Thoracic aorta (tissue), 2 donors: ENCODE measurements around the gene TULP1. TPM values are rescaled to one million over a fixed set of nuclear protein-coding genes. Genes with fewer than 3 reads are reported as not detected.
A peak's percentile ranks its signal among the peaks of the same experiment; 100 is the strongest.

Experiments used
- ATAC-seq: fragments of 150-250 bp; one replicate; pipeline ENCODE4 v1.8.0; 2017; ENCODE audit warnings: low read depth; ENCODE audit not compliant: insufficient number of reproducible peaks, low FRiP score
- DNase-seq: peaks from one replicate; pipeline ENCODE4 v3.0.0-alpha.2; 2020; ENCODE audit warnings: low spot score
- H3K27ac ChIP-seq, 2 donors: fragments of 200-600 bp; sonication (generic); 1 replicate in 1 of 2; 2 replicates in 1 of 2; pipeline ENCODE4 v1.5.1; 2016; ENCODE audit warnings: mild to moderate bottlenecking in 2 of 2, moderate library complexity in 2 of 2
- H3K27me3 ChIP-seq: fragments of 200-600 bp; sonication (generic); replicated peaks from 2 replicates; pipeline ENCODE4 v1.6.0; 2016; ENCODE audit warnings: mild to moderate bottlenecking; ENCODE audit not compliant: insufficient read depth
- H3K36me3 ChIP-seq: fragments of 200-600 bp; sonication (generic); one replicate; pipeline ENCODE4 v1.5.1; 2016
- H3K4me1 ChIP-seq, 2 donors: fragments of 200-600 bp; sonication (generic); 1 replicate in 1 of 2; 2 replicates in 1 of 2; pipeline versions ENCODE4 v1.5.1 to v1.6.0; 2016; ENCODE audit warnings: low read depth in 2 of 2, mild to moderate bottlenecking in 1 of 2; ENCODE audit not compliant: control insufficient read depth in 1 of 2
- H3K4me3 ChIP-seq: fragments of 200-600 bp; sonication (generic); 2 replicates; pipeline ENCODE4 v1.5.1; 2016; ENCODE audit warnings: mild to moderate bottlenecking
- H3K9me3 ChIP-seq: fragments of 200-600 bp; sonication (generic); 2 replicates; pipeline ENCODE4 v1.5.1; 2016
- total RNA-seq, 2 donors: library from RNA; depleted of rRNA; stranded (reverse); fragments of >200 nt; gene quantifications; one replicate each; pipeline versions ENCODE4 v1.1.0 to v1.2.3, GENCODE V29; 2016
- TF ChIP-seq, protein P1 (sequence below): fragments of 200-600 bp; sonication (generic); IDR thresholded peaks from one replicate; pipeline ENCODE4 v1.5.1; 2019; ENCODE audit warnings: antibody characterized with exemption

TULP1 gene
- total RNA-seq, 2 donors from 2014 or later = not detected

DNA sequence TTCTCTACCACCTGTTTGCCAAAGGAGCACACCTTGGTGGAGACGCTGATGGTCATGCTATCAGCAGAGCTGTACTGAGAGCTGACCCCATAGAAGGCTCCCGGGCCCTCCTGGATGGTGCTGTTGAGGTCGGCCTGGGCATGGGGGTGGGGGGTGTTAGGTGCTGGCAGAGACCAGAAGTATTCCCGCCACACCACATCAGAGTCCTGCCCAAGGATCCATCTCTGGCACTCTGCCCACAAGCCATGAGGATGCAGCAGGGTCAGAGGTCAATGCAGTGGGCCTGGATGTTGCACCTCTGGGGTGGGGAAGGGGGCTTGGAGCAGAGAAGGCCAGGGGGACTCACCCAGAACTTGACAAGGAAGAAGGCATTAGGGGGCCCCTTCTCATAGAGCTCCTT is 37.1 kb downstream of the TULP1 start:
- Histone ChIP-seq H3K4me1 (peaks cover 0 to 24% of the 10 kb centered on the region in 2 donors), H3K9me3 (no peaks in the 10 kb centered on the region), H3K27ac (no peak overlapping the region), H3K4me3 (no peak overlapping the region), H3K27me3 (no peaks in the 10 kb centered on the region), H3K36me3 (peaks cover 77% of the 10 kb centered on the region)
- ATAC-seq (no peak), DNase-seq (no peak)
- TF ChIP-seq, protein P1, sequence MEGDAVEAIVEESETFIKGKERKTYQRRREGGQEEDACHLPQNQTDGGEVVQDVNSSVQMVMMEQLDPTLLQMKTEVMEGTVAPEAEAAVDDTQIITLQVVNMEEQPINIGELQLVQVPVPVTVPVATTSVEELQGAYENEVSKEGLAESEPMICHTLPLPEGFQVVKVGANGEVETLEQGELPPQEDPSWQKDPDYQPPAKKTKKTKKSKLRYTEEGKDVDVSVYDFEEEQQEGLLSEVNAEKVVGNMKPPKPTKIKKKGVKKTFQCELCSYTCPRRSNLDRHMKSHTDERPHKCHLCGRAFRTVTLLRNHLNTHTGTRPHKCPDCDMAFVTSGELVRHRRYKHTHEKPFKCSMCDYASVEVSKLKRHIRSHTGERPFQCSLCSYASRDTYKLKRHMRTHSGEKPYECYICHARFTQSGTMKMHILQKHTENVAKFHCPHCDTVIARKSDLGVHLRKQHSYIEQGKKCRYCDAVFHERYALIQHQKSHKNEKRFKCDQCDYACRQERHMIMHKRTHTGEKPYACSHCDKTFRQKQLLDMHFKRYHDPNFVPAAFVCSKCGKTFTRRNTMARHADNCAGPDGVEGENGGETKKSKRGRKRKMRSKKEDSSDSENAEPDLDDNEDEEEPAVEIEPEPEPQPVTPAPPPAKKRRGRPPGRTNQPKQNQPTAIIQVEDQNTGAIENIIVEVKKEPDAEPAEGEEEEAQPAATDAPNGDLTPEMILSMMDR = no peak

DNA sequence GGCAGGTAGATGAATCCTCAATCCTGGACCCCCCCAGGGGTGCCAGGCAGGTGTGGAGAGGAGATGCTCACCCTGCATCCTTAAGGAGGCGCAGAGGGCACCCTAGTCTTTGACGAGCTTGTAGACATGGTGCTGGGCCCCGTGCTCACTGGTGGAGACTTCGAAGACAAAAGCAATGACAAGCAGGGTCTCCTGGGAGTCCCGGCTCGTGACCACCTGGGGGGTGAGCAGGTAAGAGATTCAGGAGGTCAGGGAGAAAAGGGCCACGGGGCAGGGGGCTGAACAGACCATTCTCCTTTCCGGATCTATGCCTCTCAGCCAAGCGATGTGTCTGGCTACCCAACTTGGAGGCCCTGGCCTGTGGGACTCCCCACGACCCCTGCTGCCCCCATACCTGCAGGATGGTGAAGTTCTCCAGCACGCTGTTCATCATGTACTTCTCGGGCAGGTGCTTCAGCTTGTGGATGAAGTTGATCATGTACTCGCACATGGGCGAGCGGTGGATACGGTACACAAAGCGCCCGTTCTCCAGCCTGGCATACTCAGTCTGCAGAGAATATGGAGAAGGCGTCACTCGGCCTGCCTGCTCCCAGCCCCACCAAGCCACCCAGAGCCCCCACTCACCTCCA is 37.6 kb downstream of the TULP1 start:
- Histone ChIP-seq H3K27ac (no peak overlapping the region), H3K36me3 (peaks cover 74% of the 10 kb centered on the region)
- no peak for ATAC-seq

DNA sequence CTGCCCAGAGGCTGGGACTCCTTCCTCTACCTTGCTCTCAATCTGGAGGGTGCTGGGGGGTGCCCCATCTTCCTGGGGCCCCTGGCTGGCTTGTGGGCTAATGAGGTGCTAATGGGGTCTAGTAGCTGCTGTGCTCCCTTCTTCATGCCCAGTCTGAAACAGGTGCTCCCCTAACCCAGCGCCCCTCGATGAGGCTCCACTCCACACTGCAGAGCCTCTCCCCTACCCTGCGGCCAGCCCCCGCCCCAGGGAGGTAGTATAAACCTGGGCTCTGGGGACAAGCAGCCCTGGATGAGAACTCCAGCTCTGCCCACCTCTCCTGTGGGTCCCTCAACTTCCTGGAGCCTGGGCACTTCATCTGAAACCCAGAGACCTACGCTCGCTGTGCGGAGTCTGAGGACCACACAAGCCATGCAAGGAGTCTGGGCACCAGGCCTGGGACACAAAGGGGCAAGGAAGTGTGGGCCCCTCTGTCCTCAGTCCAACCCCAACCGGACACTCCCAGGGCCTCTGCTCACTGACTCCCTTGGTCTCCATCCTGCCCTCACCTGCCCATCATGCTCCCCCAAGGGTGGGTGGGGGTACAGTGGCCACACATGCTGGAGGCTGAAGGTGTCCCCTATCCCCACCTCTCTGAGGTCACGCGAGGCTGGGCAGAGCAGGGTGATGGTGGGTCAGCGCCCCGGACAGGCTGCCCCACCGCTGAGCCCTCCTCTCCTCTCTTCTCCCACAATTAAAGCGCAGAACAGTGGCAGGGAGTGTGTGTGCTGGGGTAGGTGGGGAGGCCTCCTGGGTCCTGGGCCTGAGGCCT is 38.4 kb downstream of the TULP1 start:
- Histone ChIP-seq H3K4me3 (no peak overlapping the region), H3K4me1 (peaks cover 0 to 36% of the 10 kb centered on the region in 2 donors), H3K36me3 (peaks cover 67% of the 10 kb centered on the region), H3K27ac (peak overlapping the region in 1 of 2 donors; percentile 17), H3K9me3 (no peaks in the 10 kb centered on the region), H3K27me3 (no peaks in the 10 kb centered on the region)
- no peak for ATAC-seq
- TF ChIP-seq, protein P1 = no peak
- no peak for DNase-seq

More for the DNA sequence above, 37.6 kb downstream of the TULP1 start:
- H3K4me3 ChIP-seq = no peak overlapping the region
- DNase-seq = no peak
- no peaks in the 10 kb centered on the region for H3K27me3 ChIP-seq
- TF ChIP-seq, protein P1 = no peak
- no peaks in the 10 kb centered on the region for H3K9me3 ChIP-seq
- H3K4me1 ChIP-seq = peaks cover 0 to 29% of the 10 kb centered on the region in 2 donors

DNA sequence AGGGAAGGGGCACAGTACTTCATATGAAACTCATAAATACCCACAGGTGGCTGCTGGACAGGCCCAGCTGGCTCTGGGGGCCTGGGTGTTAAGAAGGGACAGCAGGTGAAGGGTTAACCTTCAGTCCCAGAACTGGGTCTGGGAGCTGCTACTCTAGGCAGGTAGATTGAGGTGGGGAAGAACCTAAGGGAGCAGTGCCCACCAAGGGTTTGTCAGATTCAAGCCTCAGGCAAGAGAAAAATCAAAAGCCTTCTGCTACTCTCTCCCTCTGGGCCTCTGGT is 38.9 kb downstream of the TULP1 start:
- Histone ChIP-seq H3K4me3 (no peak overlapping the region), H3K27me3 (no peaks in the 10 kb centered on the region), H3K4me1 (peaks cover 0 to 40% of the 10 kb centered on the region in 2 donors), H3K27ac (peak overlapping the region in 1 of 2 donors; percentile 17), H3K36me3 (peaks cover 62% of the 10 kb centered on the region), H3K9me3 (no peaks in the 10 kb centered on the region)
- ATAC-seq = no peak
- no peak for DNase-seq
- TF ChIP-seq, protein P1 = no peak

GRCh38 chr6:35473075-35473849 is 39.4 kb downstream of the TULP1 start:
- Histone ChIP-seq H3K27ac (peak overlapping the region in 1 of 2 donors; percentile 50), H3K36me3 (peaks cover 57% of the 10 kb centered on the region), H3K4me3 (no peak overlapping the region), H3K9me3 (no peaks in the 10 kb centered on the region), H3K27me3 (no peaks in the 10 kb centered on the region), H3K4me1 (peaks cover 0 to 40% of the 10 kb centered on the region in 2 donors)
- ATAC-seq (no peak), DNase-seq (no peak)
- TF ChIP-seq, protein P1 = no peak
